Activated CD4-positive, alpha-beta T cell treated with anti-CD3 and anti-CD28 coated beads, Interleukin-2, amount 50 U/mL, for 16 hours (primary cell): ENCODE results near the gene PPIE.
"Not testable (repeated sequence)": the region's sequence is repeated elsewhere in the genome, so short reads cannot be mapped to it uniquely, and the experiment has no call there.

Source experiments
- DNase-seq: peaks from one replicate; pipeline ENCODE4 v3.0.0-alpha.2; 2020

Gene PPIE

DNA sequence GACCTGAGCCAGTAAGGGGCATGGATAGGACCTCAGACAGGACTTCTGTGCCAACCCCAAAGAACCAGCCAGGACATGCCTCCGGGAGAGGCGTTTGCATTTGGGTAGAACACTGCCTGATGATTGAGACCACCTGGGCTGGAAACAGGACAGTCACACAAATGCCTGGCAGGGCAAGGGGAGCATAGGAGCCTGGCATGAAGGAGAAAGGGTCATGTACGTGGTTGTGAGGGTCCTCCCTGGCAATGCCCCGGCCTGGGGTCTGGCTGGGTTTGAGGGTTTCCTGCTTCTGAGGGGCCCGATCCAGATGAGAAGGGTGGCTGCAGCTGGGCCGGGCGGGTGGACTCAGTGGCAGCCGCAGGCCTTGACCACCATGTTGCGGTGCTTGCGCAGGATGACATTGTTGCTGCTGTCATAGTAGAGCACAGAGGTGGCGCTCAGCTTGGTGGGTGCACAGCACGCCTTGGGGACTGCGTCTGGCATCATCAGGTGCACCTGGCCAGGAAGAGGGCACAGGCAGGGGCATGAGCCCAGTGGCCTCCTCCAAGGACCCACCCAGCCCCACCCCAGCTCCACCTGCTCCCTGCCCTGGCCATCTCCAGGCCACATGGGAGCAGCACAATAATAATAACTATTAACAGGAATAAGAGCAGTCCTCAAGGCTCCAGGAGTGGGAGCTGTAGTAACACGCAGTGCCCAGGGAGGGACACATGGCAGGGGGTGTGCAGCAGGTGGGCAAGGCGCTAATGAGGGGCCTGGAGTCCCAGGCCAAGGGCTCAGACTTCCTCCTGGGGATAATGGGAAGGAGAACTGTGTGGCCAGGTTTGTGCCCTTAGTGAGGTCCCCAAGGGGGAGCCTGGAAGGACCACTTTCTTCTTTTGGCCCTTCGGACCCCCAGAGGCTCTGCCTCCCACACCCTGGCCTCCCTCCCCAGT is 21.7 kb downstream of the PPIE start:
- no peak for DNase-seq

DNA sequence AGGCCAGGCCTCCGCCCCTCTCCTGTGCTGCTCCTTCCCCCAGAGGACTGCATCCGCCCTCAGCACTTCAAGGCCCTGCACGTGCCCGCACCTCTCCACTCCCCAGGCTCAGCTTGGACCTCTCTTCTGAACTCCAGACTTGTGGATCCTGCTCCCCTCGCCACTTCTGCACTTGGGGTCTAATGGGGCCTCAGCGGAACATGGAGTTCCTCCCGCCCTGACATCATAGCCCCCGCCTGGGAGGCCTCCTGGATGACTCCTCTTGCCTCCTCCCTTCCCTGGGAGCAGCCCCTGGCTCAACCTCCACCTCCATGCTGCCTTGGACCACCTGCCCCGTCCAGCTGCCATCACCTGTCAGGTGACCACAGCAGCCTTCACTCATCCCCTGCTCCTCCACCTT is 22.3 kb downstream of the PPIE start:
- DNase-seq = no peak

DNA sequence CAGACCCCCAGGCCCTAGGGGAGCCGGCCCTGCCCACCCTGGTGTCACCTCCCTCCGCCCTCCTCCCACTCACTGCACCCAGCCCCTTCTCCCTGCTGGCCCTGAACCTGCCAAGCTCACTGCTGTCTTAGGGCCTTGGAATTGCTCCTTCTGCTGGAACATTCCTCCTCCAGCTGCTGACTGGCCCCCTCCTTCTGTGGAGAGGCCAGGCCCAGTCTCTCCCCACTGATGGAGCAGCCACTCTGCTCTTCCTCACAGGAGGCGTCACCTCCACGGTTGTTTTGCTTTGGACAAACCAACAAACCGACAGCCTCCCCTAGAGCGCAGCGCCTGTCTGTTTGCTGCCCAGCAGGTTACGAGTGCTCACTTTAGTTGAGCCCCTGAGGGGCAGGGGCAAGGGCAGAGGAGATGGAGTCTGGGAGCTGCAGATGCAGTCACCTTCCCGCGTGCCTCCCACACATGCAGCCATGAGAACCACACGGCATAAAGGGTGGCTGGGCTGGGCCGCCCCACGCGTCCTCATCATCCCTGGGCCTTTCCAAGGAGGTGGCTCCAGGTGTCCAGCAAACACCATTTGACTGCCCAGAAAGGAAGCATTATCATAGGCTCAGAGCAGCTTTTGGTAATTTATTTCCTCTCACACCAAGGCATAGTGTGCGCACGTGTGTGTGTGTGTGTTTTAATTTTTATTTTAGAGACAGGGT is 23.0 kb downstream of the PPIE start:
- no peak for DNase-seq

DNA sequence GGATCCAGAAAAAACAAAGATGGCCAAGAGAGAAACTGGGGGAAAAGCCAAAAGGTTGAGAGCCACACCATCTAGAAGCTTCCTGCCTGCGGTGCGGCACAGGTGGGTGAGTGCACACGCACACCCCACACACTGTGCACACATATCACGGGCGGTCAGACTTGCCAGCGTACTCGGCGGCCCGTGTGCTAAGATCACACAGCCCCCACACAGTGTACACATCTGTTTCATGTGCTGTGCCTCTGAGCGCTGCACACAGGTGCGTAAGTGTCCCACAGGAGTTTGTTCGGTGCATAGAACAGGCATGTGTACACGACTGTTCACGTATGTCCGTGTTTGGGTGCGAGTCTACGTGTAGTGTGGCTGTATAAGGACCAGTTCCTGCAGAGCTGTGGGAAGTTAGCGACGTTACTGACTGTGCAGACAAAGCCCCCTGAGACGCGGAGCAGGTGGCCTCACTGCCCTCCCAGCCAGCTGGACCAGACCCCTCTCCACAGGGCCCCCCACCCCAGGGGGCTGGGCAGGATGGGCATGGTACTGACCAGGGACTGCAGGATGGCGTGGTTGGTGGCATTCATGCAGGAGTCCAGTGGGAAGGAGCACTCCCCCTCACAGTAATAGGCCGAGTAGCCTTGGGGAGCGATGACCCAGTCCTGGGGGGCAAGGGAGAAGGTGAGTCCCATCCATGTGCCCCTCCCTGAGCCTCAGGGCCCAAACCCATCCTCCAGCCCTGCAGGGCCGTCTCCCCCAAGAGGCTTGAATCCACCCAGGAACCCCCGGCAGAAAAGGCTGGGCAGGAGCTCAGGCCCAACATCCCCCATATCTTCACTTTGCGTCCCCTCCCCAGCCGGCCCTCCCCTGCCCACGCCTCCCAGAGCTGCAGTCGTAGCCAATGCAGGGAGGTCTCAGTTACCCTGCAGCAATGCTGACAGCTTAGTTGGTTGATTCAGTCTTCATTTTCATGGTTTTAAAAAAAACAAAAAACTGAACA is 24.2 kb downstream of the PPIE start:
- DNase-seq = no peak

DNA sequence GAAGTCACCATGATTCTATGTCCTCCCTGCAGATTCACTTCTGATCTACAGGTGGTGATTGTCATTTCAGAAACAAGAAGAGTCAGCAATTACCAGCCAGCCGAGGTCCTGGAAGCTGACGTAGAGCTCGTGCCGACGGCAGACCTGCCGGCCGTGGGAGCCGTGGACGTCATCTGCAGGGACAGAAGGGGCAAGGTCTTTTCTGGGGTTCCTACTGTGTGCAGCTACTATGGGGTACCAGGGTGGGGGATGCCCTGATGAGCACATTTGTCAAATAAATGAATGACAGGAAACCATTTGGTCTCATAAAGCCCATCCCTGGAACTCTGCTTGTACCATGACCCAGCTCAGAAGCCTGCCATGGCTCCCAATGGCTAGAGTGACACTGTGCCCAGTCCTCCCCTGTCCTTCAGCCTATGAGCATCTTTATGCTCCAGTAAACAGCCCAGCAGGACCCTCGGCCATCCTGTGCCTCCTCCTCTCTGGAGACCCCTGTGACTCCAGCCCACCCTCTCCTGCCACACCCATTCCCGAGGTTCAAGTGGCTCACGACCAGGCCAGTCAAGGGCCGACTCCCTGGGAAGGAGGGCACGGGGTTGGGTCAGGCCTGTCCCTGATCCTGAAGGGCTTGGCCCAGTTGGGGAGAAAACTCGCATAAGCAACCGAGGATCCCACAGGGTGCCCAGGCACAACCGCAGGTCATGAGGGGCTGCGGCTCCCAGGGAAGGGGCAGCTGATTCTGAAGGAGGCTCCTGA is 25.1 kb downstream of the PPIE start:
- DNase-seq = not testable (repeated sequence)

DNA sequence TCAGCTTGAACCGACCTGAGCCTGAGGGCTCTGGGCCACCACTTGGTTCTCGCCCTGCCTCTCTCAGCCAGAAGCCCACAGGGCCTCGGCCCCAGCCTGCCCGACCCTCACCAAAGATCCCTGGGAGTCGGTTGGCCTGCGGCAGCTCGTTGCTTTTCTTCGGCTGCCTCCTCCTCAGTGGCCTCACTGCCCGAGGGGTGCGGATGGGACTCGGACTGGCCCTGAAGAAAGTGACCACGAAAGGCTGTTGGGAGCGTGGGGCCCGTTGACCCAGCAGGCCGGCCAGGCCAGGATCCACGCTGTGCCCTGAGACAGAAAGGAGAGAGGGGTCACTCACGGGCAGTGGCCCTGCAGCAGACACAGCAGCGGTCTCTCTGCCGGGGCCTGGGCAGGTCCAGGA is 25.8 kb downstream of the PPIE start:
- not testable (repeated sequence) for DNase-seq

DNA sequence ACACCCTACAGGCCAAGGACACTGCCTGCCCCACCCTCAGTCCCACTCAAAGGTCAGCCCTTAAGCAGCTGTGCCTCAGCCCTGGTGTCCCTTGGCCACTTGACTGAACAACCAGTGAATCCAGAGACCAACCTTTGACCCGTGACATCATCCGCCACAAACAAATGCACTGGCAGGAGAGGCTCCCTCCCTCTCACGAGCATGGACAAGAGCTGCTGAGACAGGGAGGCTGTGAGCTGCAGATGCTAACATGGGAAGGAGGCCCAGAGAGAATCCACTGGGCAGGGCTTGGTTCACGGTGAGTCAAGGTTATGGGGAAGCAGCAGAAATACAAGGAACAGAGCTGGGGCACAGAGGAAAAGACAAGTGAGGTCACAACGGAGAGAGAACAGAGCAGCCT is 27.8 kb downstream of the PPIE start:
- DNase-seq = not testable (repeated sequence)

DNA sequence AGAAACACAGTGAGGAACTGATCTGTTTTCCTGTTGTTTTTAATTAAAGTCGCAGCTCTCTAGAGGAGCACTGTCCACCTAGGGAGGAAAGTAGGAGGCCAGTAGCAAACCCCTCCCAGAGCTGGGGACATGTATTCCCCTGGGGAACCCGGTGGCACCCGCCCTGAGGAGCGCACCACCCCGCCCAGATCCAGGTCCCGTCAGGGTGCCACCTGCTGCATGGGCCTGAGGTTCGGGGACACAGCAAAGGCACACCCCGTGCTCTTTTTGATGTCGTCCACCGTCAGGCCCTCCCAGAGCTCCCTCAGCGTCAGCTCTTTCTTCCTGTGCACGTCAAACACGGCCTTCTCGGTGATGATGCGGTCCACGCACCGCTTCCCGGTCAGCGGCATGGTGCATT is 30.8 kb downstream of the PPIE start:
- not testable (repeated sequence) for DNase-seq

DNA sequence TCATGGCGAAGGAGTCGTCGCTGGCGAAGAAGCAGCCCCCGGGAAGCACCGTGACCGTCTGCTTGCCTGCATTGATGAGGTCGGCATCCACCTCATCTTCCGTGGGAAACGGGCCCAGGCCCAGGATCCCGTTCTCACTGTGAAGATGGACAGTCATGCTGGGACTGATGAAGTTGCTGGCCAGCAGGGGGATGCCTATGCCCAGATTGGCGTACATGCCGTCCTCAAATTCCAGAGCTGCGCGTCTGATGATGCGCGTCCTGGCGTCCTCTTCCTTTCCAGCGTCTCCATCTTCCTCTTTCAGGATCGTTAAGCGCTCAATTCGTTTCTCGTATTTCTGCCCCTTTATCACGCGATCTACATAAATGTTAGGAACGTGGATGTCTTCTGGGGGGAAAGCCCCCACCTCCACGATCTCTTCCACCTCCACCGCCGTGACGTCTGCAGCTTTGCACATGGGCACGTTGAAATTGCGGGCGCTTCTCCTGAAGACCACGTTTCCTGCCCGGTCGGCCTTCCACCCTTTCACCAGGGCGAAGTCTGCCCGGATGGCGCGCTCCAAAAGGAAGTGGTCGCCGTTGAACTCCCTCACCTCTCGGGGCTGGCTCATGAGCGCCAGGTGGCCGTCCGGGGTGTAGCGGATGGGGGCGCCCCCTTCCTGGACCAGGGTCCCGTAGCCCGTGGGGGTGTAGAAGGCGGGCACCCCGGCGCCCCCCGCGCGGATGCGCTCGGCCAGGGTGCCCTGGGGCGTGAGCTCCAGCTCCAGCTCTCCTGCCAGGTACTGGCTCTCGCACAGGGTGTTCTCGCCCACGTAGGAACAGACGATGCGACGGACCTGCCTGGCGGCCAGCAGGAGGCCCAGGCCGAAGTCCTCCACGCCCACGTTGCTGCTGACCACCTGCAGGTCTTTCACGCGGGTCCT is 31.7 kb downstream of the PPIE start:
- DNase-seq = not testable (repeated sequence)

DNA sequence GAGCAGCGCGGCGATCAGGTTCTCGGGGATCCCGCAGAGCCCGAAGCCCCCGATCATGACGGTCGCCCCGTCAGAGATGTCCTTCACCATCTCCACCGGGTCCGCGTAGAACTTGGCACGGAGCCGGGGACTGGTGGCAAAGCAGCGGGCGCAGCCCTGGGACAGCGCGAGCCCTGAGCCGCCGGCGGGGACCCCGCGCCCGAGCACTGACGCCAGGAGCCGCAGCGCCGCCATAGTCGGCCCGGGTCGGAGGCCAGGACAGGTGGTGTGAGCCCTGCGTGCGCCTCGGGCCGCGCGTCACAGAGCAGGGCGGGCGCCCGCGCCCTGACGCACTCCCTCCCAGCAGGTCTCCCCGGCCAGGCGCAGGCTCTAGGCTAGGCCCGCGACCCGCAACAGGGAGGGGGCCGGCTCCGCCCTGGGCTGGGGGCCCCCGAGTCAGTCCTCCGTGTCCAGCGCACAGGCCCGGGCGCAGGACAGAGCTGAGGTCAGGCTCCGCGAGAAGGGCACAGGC is 32.4 kb downstream of the PPIE start, which contains the start of gene OXCT2:
Gene OXCT2 (minus strand): TSS at position 327 of the 511 bp plus-strand sequence. CDS start 93 bp downstream, at position 234.
- DNase-seq = not testable (repeated sequence)

DNA sequence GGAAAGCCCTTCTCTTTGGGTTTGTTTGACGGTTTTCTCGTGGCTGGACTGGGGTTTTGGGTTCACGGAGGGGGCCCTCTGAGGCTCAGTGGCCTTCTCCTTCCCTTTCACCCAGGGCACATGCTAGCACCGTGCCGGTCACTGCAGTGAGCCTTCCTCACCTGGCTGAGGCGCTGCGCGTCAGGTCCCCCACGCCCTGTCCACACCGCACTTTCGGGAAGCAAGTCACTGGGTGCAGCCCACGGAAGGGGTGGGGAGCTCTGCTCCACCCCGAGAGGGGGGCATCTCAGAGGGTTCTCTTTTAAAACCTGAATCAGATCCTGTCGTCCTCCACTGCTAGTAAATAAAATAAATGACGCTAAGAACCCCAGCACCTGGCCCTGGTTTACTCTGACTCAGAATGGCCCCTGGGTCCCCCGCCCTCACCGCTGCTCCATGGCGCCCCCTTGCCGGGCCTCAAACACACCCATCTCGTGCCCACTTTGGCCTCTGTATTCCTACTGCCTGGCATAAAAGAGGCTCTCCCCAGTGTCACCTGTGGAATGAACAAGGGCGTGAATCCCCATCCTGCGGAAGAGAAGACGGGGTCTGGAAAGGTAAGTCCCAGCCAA is 34.8 kb downstream of the PPIE start:
- DNase-seq = not testable (repeated sequence)

DNA sequence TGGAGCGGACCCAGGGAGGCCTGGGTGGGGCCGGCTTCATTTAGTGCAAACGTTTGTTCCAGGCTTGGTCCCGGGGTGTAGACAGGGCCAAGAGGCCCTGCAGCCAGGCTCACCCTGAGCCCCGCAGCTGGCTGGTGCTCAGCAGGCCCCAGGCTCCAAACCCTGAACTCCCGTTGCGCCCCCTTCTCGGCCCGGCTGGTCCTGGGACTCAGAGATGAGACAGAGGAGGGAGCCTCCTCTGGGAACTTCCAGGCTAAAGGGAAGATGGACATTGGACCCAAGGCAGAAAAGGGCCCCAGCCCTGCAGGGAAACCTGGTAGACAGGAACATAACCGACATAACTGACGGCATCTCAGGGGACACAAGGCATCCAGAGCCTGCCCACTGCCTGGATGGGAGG is 36.5 kb downstream of the PPIE start:
- DNase-seq = not testable (repeated sequence)

DNA sequence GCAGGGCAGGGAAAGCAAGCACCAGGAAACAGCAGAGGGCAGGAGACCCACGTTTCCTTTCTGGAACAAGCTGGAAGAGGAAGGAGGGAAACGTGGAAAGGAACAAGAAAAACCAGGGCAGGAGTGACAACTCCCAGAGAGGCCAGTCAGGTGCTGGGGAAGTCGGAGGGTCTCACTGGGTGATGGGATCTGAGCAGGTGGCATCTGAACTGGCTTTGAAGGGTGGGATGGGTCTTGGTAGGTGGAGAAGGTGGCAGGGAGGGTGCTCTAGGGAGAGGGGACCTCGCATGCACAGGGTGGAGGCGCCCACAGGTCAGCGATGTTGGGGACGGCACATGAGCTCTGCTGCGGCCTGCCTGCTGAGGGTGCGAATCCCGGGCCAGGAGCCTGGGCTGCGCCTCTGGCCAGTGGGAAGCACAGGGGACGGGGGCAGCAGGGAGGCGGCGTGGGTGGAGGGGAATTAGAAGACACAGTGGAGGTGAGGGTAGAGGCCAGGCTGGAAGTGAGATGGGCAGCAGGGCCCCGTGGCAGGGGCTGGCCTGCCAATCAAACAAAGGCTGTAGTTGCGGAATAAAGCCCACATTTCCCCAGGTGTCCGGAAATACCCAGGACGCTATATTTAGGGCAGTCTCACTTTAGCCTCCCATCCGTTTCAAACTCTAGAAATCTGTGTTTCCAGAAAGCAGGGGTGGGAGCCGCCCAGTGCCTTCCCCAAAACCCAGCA is 37.2 kb downstream of the PPIE start:
- not testable (repeated sequence) for DNase-seq

DNA sequence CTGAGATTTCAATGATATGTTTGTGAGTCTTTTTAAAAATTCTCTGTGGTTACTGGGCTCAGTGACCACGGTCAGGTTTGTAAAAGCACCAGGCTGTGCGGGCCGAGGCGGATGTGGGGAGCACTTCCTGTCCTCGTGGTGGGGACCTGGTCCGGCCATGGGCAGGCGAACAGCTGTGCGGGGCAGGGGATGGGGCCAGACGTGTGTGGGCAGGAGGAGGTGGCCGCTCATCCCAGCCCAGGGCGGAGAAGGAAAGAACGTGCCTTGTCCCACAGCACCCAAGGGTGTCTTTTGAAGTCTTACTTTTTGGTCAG is 37.7 kb downstream of the PPIE start:
- no peak for DNase-seq

DNA sequence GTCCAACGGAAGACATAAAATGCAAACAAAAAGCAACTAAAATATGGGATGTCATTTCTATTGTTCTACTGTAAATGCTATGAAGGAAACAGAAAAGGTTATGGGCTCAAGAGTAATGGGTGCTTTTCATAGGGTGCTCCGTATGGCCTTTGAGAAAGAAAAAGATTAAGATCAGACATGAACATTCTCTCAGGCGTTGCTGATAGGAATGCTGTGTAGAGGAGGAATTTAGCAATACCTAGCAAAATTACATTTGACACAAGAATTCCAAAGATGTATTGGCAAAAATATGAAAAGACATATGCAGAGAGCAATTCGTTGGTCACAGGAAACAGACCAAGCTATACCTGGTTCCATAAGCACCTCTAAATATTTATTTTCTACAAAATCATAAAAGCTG is 38.2 kb downstream of the PPIE start:
- no peak for DNase-seq

DNA sequence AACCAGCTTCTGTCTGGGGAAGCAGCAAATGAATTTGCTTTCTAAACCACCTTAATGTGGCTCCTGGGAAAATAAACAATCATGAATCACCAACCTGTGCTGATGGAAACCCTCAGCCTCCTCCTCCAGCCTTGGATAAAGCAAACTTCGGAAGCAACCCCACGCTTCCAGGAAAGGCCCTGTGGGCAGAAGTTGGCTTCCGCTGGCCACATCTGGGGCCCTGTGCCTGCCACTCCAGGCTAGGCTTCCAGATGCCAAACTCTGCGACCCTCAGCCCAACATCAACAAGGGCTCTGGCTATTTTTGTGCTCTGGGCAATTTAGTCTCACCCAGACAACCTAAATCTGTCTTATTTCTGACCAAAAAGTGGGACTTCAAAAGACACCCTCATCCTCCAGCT is 38.6 kb downstream of the PPIE start:
- no peak for DNase-seq

DNA sequence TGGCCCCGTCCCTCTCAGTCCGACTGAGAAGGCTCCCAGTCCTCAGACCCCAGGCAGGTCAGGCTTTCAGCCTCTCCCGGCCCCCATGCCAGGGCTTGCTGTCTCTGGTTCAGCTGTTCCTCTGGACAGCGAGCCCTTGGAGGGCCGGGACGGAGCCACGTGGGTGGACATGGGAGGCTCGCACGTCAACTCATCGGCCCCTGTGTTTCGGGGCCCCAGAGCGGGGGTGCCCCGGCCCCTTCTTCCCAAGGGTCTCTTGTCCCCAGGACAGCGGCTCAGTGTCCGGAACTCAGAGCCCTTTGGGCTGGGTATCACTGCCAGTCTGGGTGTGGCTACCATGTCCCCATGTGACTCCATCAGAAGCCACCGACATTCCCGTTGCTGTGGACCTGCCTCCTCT is 39.2 kb downstream of the PPIE start:
- DNase-seq = not testable (repeated sequence)

DNA sequence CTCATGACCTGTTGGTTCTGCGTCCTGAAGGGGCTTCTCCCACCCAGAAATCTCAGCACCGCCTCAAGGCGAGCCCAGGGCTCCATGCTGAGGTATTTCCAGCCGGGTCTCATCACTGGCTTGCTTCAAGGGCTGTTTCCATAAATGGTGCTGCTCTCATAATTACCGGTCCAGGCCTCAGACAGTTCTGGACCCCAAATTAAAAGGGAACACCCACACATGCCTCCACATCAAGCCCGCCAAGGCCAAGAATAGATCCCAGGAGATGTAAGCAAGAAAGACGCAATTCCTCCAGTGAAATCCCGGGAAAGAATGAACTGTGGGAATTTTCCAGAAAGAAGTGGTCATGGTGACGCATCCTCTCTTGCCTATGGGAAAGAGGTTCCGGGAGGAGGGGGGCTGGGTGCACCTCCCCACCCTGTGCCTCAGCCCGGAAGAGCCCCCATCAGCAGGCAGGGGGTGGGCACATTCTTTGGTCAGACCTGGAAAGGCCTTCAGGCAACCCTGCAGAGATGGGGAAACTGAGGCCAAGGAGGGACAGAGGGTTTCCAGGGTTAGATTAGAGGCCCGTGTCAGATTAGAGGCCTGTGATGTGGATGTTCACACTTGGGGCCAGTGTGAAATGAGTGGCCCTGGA is 39.9 kb downstream of the PPIE start:
- DNase-seq = not testable (repeated sequence)

DNA sequence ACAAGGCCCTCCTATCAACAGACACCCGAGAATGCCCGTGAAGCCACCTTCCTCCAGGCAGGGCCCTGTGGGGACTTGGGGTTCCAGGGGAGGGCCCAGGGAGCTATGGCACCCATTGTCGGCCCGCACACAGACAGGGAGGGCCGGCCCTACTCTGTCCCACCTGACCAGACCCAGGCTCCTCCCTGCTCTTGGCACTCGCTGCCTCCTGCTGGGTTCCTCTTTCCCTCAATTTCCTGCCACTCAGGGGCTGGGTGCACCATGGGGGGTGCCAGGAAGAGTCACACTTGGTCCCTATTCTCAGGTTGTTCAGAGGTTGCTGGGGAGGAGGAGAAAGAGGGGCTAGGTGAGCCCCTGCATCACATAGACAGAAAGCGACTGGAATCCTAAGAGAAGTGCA is 40.5 kb downstream of the PPIE start:
- no peak for DNase-seq
